Measurements from ENCODE around the gene RAI14. TPM values are rescaled to one million over a fixed set of nuclear protein-coding genes. Genes with fewer than 3 reads are reported as not detected.
"Not testable (repeated sequence)": the region's sequence is repeated elsewhere in the genome, so short reads cannot be mapped to it uniquely, and the experiment has no call there.

The RAI14 gene
- total RNA-seq, 1 donor from 2014 or later, result 1.1 TPM

- ChIA-PET CTCF (no interaction called here), POLR2A (no interaction called here)
- no peak overlapping the region for H3K4me3 Mint-ChIP-seq
- no peak for ATAC-seq (ENCODE audit: low read depth)
- no peak overlapping the region for H3K27ac Mint-ChIP-seq
- intact Hi-C loops (cut with micrococcal nuclease), result no loop called here
- peaks cover 22% of the 10 kb centered on the region for H3K9me3 Mint-ChIP-seq
- H3K27me3 Mint-ChIP-seq, result peaks cover 6% of the 10 kb centered on the region
- DNase-seq, result no peak
- TF ChIP-seq CTCF (IDR thresholded peaks at IDR 0.05), result no peak
- H3K36me3 Mint-ChIP-seq (ENCODE audit: low read depth), result no peaks in the 10 kb centered on the region
- H3K4me1 Mint-ChIP-seq, result no peaks in the 10 kb centered on the region
Observed at GRCh38 chr5:34778091-34778850, 122.1 kb downstream of the RAI14 start.

- H3K9me3 Mint-ChIP-seq, result peaks cover 16% of the 10 kb centered on the region
- H3K27me3 Mint-ChIP-seq; H3K36me3 Mint-ChIP-seq (ENCODE audit: low read depth); H3K27ac Mint-ChIP-seq; DNase-seq; intact Hi-C loops (cut with micrococcal nuclease); CTCF ChIA-PET; ATAC-seq (ENCODE audit: low read depth); POLR2A ChIA-PET; H3K4me3 Mint-ChIP-seq; H3K4me1 Mint-ChIP-seq: not testable (repeated sequence)
Observed at GRCh38 chr5:34783892-34784291, 127.8 kb downstream of the RAI14 start.

- Mint-ChIP-seq H3K27me3 (no peaks in the 10 kb centered on the region), H3K9me3 (peaks cover 8% of the 10 kb centered on the region), H3K4me1 (no peaks in the 10 kb centered on the region), H3K27ac (no peak overlapping the region), H3K36me3 (ENCODE audit: low read depth) (no peaks in the 10 kb centered on the region), H3K4me3 (no peak overlapping the region)
- no peak for DNase-seq
- no peak for ATAC-seq (ENCODE audit: low read depth)
- ChIA-PET CTCF (no interaction called here), POLR2A (no interaction called here)
- TF ChIP-seq CTCF (IDR thresholded peaks at IDR 0.05), result no peak
- intact Hi-C loops (cut with micrococcal nuclease), result no loop called here
Observed at GRCh38 chr5:34787035-34787434, 130.9 kb downstream of the RAI14 start.

GRCh38 chr5:34789021-34789531, 132.9 kb downstream of the RAI14 start:
- CTCF ChIA-PET, result no interaction called here
- no peak for TF ChIP-seq CTCF (IDR thresholded peaks at IDR 0.05)
- no peak for ATAC-seq (ENCODE audit: low read depth)
- intact Hi-C loops (cut with micrococcal nuclease), result no loop called here
- no peaks in the 10 kb centered on the region for H3K27me3 Mint-ChIP-seq
- H3K4me3 Mint-ChIP-seq, result no peak overlapping the region
- DNase-seq, result no peak
- no peaks in the 10 kb centered on the region for H3K36me3 Mint-ChIP-seq (ENCODE audit: low read depth)
- peaks cover 2% of the 10 kb centered on the region for H3K9me3 Mint-ChIP-seq
- no peak overlapping the region for H3K27ac Mint-ChIP-seq
- POLR2A ChIA-PET, result no interaction called here
- H3K4me1 Mint-ChIP-seq, result no peaks in the 10 kb centered on the region

- CTCF ChIA-PET, result no interaction called here
Observed at GRCh38 chr5:34789639-34790038, 133.5 kb downstream of the RAI14 start.

More at GRCh38 chr5:34789639-34790038, 133.5 kb downstream of the RAI14 start:
- Mint-ChIP-seq H3K4me1 (no peaks in the 10 kb centered on the region), H3K9me3 (peaks cover 2% of the 10 kb centered on the region), H3K36me3 (ENCODE audit: low read depth) (no peaks in the 10 kb centered on the region), H3K27me3 (no peaks in the 10 kb centered on the region), H3K27ac (no peak overlapping the region), H3K4me3 (no peak overlapping the region)
- intact Hi-C loops (cut with micrococcal nuclease), result no loop called here
- TF ChIP-seq CTCF (IDR thresholded peaks at IDR 0.05), result no peak
- DNase-seq (no peak), ATAC-seq (ENCODE audit: low read depth) (no peak)
- POLR2A ChIA-PET, result no interaction called here

Data from activated B cell treated with CpG ODN at 0.5 μM for 24 hours (primary cell).